ENCODE results near the gene BBS9.
A peak's percentile ranks its signal among the peaks of the same experiment; 100 is the strongest.
"Not testable (repeated sequence)": the region's sequence is repeated elsewhere in the genome, so short reads cannot be mapped to it uniquely, and the experiment has no call there.

BBS9 gene

GRCh38 chr7:33425929-33426678 lies 296.7 kb downstream of the BBS9 start:
- no peak for DNase-seq

GRCh38 chr7:33428415-33428814 lies 299.1 kb downstream of the BBS9 start:
- no peak for DNase-seq

- DNase-seq, result no peak
Measured at GRCh38 chr7:33431543-33431942, 302.2 kb downstream of the BBS9 start.

- no peak for DNase-seq
Measured at GRCh38 chr7:33432821-33433220, 303.5 kb downstream of the BBS9 start.

GRCh38 chr7:33433357-33433756 lies 304.0 kb downstream of the BBS9 start:
- DNase-seq, result no peak

- DNase-seq, result no peak
Measured at GRCh38 chr7:33444511-33444910, 315.1 kb downstream of the BBS9 start.

GRCh38 chr7:33446551-33446950 lies 317.2 kb downstream of the BBS9 start:
- DNase-seq, result no peak

GRCh38 chr7:33448035-33448434 lies 318.7 kb downstream of the BBS9 start:
- DNase-seq, result peak in 8 of 51 donors; percentile 1 to 31 (median 12)

- no peak for DNase-seq
Measured at GRCh38 chr7:33449847-33450246, 320.5 kb downstream of the BBS9 start.

- DNase-seq, result no peak
Measured at GRCh38 chr7:33452805-33453502, 323.6 kb downstream of the BBS9 start.

GRCh38 chr7:33457039-33457438 lies 327.7 kb downstream of the BBS9 start:
- no peak for DNase-seq

GRCh38 chr7:33458581-33458980 lies 329.2 kb downstream of the BBS9 start:
- DNase-seq, result no peak

- peak in 11 of 51 donors; percentile 0 to 18 (median 5) for DNase-seq
Measured at GRCh38 chr7:33459340-33459751, 330.0 kb downstream of the BBS9 start.

GRCh38 chr7:33463131-33463530 lies 333.8 kb downstream of the BBS9 start:
- DNase-seq, result no peak

- DNase-seq, result no peak
Measured at GRCh38 chr7:33466203-33466602, 336.8 kb downstream of the BBS9 start.

- no peak for DNase-seq
Measured at GRCh38 chr7:33471636-33472242, 342.4 kb downstream of the BBS9 start.

GRCh38 chr7:33472348-33473025 lies 343.1 kb downstream of the BBS9 start:
- DNase-seq, result no peak

GRCh38 chr7:33477719-33478480 lies 348.5 kb downstream of the BBS9 start:
- no peak for DNase-seq

- not testable (repeated sequence) for DNase-seq
Measured at GRCh38 chr7:33484476-33484875, 355.1 kb downstream of the BBS9 start.

- no peak for DNase-seq
Measured at GRCh38 chr7:33485747-33486493, 356.6 kb downstream of the BBS9 start.

- DNase-seq, result no peak
Measured at GRCh38 chr7:33486633-33487032, 357.3 kb downstream of the BBS9 start.

All from hypothalamus (tissue), 51 donors.